ENCODE data around the gene GNPTAB.
"Not testable (repeated sequence)": the region's sequence is repeated elsewhere in the genome, so short reads cannot be mapped to it uniquely, and the experiment has no call there.

Gene GNPTAB

GRCh38 chr12:101857043-101857558, 26.3 kb upstream of the GNPTAB start:
- Histone ChIP-seq H3K79me2 (ENCODE audit: insufficient read depth, low read depth) (no peaks in the 10 kb centered on the region), H3K36me3 (ENCODE audit: insufficient read depth) (no peaks in the 10 kb centered on the region), H3K4me3 (IDR thresholded peaks at IDR 0.05; ENCODE audit: insufficient read depth, low read depth, low read length) (no peak overlapping the region), H3K4me1 (ENCODE audit: low read depth, poor library complexity, severe bottlenecking) (no peaks in the 10 kb centered on the region), H2AFZ (ENCODE audit: low read depth) (no peak overlapping the region), H4K20me1 (ENCODE audit: insufficient read depth) (no peaks in the 10 kb centered on the region), H3K4me2 (no peak overlapping the region), H3K27me3 (ENCODE audit: insufficient read depth, low read depth) (no peaks in the 10 kb centered on the region), H3K27ac (no peak overlapping the region), H3K9ac (no peak overlapping the region)
- no peak for TF ChIP-seq CTCF (conservative IDR thresholded peaks at IDR 0.05; ENCODE audit: low read depth, low read length)

GRCh38 chr12:101856614-101857013, 25.9 kb upstream of the GNPTAB start:
- H3K4me1 ChIP-seq (ENCODE audit: low read depth, poor library complexity, severe bottlenecking); H3K4me2 ChIP-seq; H3K27ac ChIP-seq; H3K9ac ChIP-seq; H3K27me3 ChIP-seq (ENCODE audit: insufficient read depth, low read depth); H2AFZ ChIP-seq (ENCODE audit: low read depth); H3K4me3 ChIP-seq (IDR thresholded peaks at IDR 0.05; ENCODE audit: insufficient read depth, low read depth, low read length); H3K79me2 ChIP-seq (ENCODE audit: insufficient read depth, low read depth); H4K20me1 ChIP-seq (ENCODE audit: insufficient read depth); H3K36me3 ChIP-seq (ENCODE audit: insufficient read depth): not testable (repeated sequence)

- no peaks in the 10 kb centered on the region for H3K27me3 ChIP-seq (ENCODE audit: insufficient read depth, low read depth)
- no peaks in the 10 kb centered on the region for H4K20me1 ChIP-seq (ENCODE audit: insufficient read depth)
- no peaks in the 10 kb centered on the region for H3K4me1 ChIP-seq (ENCODE audit: low read depth, poor library complexity, severe bottlenecking)
- H3K27ac ChIP-seq = no peak overlapping the region
- H3K4me3 ChIP-seq (IDR thresholded peaks at IDR 0.05; ENCODE audit: insufficient read depth, low read depth, low read length) = no peak overlapping the region
- H3K79me2 ChIP-seq (ENCODE audit: insufficient read depth, low read depth) = no peaks in the 10 kb centered on the region
- H3K36me3 ChIP-seq (ENCODE audit: insufficient read depth) = no peaks in the 10 kb centered on the region
- H2AFZ ChIP-seq (ENCODE audit: low read depth) = no peak overlapping the region
- H3K4me2 ChIP-seq = no peak overlapping the region
- no peak overlapping the region for H3K9ac ChIP-seq
- TF ChIP-seq CTCF (conservative IDR thresholded peaks at IDR 0.05; ENCODE audit: low read depth, low read length) = no peak
Measured at GRCh38 chr12:101855976-101856375, 25.2 kb upstream of the GNPTAB start.

GRCh38 chr12:101855364-101855884, 24.7 kb upstream of the GNPTAB start:
- TF ChIP-seq CTCF (conservative IDR thresholded peaks at IDR 0.05; ENCODE audit: low read depth, low read length) = no peak
- H3K4me2 ChIP-seq = no peak overlapping the region
- no peaks in the 10 kb centered on the region for H3K79me2 ChIP-seq (ENCODE audit: insufficient read depth, low read depth)
- no peaks in the 10 kb centered on the region for H3K36me3 ChIP-seq (ENCODE audit: insufficient read depth)
- no peak overlapping the region for H3K27ac ChIP-seq
- no peak overlapping the region for H2AFZ ChIP-seq (ENCODE audit: low read depth)
- H3K4me3 ChIP-seq (IDR thresholded peaks at IDR 0.05; ENCODE audit: insufficient read depth, low read depth, low read length) = no peak overlapping the region
- H3K27me3 ChIP-seq (ENCODE audit: insufficient read depth, low read depth) = no peaks in the 10 kb centered on the region
- no peaks in the 10 kb centered on the region for H3K4me1 ChIP-seq (ENCODE audit: low read depth, poor library complexity, severe bottlenecking)
- H4K20me1 ChIP-seq (ENCODE audit: insufficient read depth) = no peaks in the 10 kb centered on the region
- H3K9ac ChIP-seq = no peak overlapping the region

GRCh38 chr12:101854747-101855146, 24.0 kb upstream of the GNPTAB start:
- Histone ChIP-seq H3K9ac (no peak overlapping the region), H3K4me1 (ENCODE audit: low read depth, poor library complexity, severe bottlenecking) (no peaks in the 10 kb centered on the region)

More at GRCh38 chr12:101854747-101855146, 24.0 kb upstream of the GNPTAB start:
- H3K36me3 ChIP-seq (ENCODE audit: insufficient read depth) = no peaks in the 10 kb centered on the region
- H3K4me2 ChIP-seq = no peak overlapping the region
- TF ChIP-seq CTCF (conservative IDR thresholded peaks at IDR 0.05; ENCODE audit: low read depth, low read length) = no peak
- no peak overlapping the region for H3K27ac ChIP-seq
- no peaks in the 10 kb centered on the region for H3K27me3 ChIP-seq (ENCODE audit: insufficient read depth, low read depth)
- H2AFZ ChIP-seq (ENCODE audit: low read depth) = no peak overlapping the region
- H4K20me1 ChIP-seq (ENCODE audit: insufficient read depth) = no peaks in the 10 kb centered on the region
- H3K79me2 ChIP-seq (ENCODE audit: insufficient read depth, low read depth) = no peaks in the 10 kb centered on the region
- H3K4me3 ChIP-seq (IDR thresholded peaks at IDR 0.05; ENCODE audit: insufficient read depth, low read depth, low read length) = no peak overlapping the region

Measured in KMS-11 (cell line).